AG04449 (cell line): ENCODE data around the gene RALBP1.

Source experiments
- CTCF ChIA-PET: fragments of 350-600 bp; formaldehyde crosslinking; extraction: SDS; loops from one replicate; lab custom pipeline; 2021; ENCODE audit warnings: antibody characterized with exemption; lab: Yijun Ruan, JAX
- POLR2A ChIA-PET: fragments of 400-600, 350-600 bp; formaldehyde crosslinking; extraction: SDS; loops from one replicate; lab custom pipeline; 2020; ENCODE audit warnings: antibody characterized with exemption, inconsistent platforms; lab: Yijun Ruan, JAX
- DNase-seq: peaks from one replicate; pipeline ENCODE4 v3.0.0-alpha.2; 2010; ENCODE audit warnings: low read depth, low spot score
- H3K4me3 ChIP-seq: 2 replicates; pipeline ENCODE4 v1.5.1; 2011; ENCODE audit warnings: low read depth, mild to moderate bottlenecking, control low read depth, low read length
- CTCF ChIP-seq: IDR thresholded peaks from one replicate; pipeline ENCODE4 v1.5.1; 2011; ENCODE audit warnings: mild to moderate bottlenecking, moderate library complexity, low read length, control low read depth, inconsistent platforms; ENCODE audit not compliant: insufficient read depth; ENCODE audit errors: missing control alignments

Gene RALBP1

GRCh38 chr18:9546468-9546867 lies 71.2 kb downstream of the RALBP1 start:
- CTCF ChIA-PET: no interaction called here
- no peak for TF ChIP-seq CTCF
- POLR2A ChIA-PET: no interaction called here
- H3K4me3 ChIP-seq: no peak overlapping the region
- no peak for DNase-seq

GRCh38 chr18:9547782-9548181 lies 72.5 kb downstream of the RALBP1 start:
- no peak overlapping the region for H3K4me3 ChIP-seq
- POLR2A ChIA-PET: no interaction called here
- CTCF ChIA-PET: no interaction called here
- TF ChIP-seq CTCF: no peak
- no peak for DNase-seq

GRCh38 chr18:9549405-9549804 lies 74.1 kb downstream of the RALBP1 start:
- no peak for TF ChIP-seq CTCF
- POLR2A ChIA-PET: no interaction called here
- CTCF ChIA-PET: no interaction called here
- no peak overlapping the region for H3K4me3 ChIP-seq
- DNase-seq: no peak

- H3K4me3 ChIP-seq: no peak overlapping the region
- ChIA-PET CTCF (interaction anchor here (1.2 to 1.7 kb wide), 2 partner anchors 14 to 34 kb away, joined by 5 to 6 read pairs; no protein-coding TSS in a partner anchor), POLR2A (no interaction called here)
- TF ChIP-seq CTCF: no peak
- no peak for DNase-seq
Measured at GRCh38 chr18:9550429-9550828, 75.1 kb downstream of the RALBP1 start.

GRCh38 chr18:9552191-9552590 lies 76.9 kb downstream of the RALBP1 start:
- ChIA-PET CTCF (interaction anchor here (1.2 to 1.7 kb wide), 4 partner anchors 8 to 23 kb away, joined by 3 to 5 read pairs (median 4); no protein-coding TSS in a partner anchor), POLR2A (no interaction called here)
- no peak for TF ChIP-seq CTCF
- DNase-seq: no peak
- no peak overlapping the region for H3K4me3 ChIP-seq

- TF ChIP-seq CTCF: no peak
- CTCF ChIA-PET: interaction anchor here (1.2 to 1.7 kb wide), 3 partner anchors 9 to 23 kb away, joined by 3 to 5 read pairs (median 3); no protein-coding TSS in a partner anchor
- DNase-seq: no peak
- POLR2A ChIA-PET: no interaction called here
- H3K4me3 ChIP-seq: no peak overlapping the region
Measured at GRCh38 chr18:9552616-9553015, 77.3 kb downstream of the RALBP1 start.
